ENCODE measurements around the gene GPR17. TPM values are rescaled to one million over a fixed set of nuclear protein-coding genes. Genes with fewer than 3 reads are reported as not detected.

Gene GPR17
- total RNA-seq, 2 experiments from 2014 or later = 0.22 TPM; not detected in 1

DNA sequence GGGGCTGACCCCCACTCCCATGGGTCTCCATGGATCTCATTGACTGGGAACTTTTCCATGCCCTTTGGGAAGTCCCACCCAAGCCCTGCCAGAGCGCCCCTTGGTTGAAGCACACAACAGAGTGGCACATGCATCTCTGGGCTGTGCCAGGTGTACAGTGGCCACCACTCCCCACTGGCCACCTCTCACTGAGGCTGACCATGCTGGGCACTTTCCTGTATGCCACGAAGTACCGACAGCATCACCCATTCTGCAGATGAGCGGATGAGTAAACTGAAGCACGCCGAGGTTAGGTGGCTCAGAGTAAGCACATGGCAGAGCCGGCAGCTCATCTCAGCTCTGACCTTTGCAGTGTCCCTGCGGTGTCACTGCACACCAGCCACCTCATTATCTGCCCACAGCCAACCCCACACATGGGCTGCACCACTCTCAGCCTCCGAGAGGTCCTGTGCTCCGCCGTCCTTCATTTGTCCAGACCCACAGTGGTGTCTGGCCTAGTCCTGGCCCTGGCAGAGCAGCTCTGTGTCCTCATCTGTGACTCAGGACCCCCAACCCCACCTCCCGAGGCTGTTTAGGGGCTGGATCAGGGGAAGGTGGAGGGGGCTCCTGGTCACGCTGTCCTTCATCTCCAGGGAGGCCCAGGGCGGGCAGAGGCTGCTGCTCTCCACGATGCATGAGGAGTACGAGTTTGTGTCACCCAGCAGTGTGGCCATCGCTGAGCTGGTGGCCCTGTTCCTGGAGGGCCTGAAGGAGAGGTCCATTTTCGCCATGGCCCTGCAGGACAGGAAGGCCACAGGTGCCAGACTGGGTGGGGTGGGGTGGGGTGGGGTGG, 18.0 kb upstream of the GPR17 start:
- ChIA-PET POLR2A (no interaction called here), CTCF (ENCODE audit: unreplicated experiment) (no interaction called here)
- no peaks in the 10 kb centered on the region for H3K4me1 ChIP-seq (ENCODE audit: insufficient read depth, low read length, poor library complexity, severe bottlenecking)

DNA sequence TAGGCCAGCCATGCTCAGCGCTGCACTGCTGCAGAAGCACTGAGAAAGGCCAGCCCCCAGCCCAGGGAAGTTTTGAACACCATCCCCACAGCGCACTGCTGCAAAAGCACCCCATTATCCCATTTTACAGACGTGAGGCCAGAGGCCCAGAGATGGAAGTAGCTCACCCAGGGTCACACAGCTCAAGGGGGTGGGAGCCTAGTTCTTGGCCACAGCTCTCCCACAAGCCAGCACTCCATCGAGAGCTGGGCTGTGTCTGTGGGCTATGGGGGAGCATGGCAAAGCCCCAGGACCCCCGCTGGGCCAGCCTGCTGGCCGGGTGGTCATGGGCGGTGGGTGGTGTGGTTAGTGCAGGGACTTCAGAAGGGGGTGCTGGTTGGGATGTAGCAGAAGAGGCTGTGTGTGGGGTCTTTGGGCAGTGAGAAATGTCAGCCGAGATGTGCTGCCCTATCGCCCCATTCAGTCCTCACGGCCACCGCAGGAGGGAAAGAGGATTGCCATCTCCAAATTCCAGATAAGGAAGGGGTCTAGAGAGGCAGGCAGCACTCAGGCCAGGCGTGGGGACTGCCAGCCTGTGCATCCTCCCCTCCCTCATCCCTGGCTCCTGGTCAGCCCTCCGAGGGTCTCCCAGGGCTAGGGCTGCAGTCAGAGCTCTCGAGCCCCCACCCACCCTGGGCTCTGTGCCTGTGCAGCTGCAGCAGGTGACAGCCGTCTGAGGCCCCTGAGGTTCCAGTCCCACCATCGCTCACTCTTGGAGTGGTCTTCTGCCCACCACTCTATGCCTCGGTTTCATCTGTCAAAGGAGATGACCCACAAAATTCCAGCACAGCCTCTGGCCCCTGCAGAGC, 17.0 kb upstream of the GPR17 start:
- no peaks in the 10 kb centered on the region for H3K36me3 ChIP-seq (ENCODE audit: insufficient read depth, low read length)
- no TSS peak for BruUV-seq (replicated peaks)
- H3K4me2 ChIP-seq (ENCODE audit: low read length) = no peak overlapping the region
- H3K4me1 ChIP-seq (ENCODE audit: insufficient read depth, low read length, poor library complexity, severe bottlenecking) = no peaks in the 10 kb centered on the region
- no peaks in the 10 kb centered on the region for H3K9me3 ChIP-seq (ENCODE audit: low read length)
- H3K79me2 ChIP-seq (ENCODE audit: insufficient read depth, low read depth, low read length) = no peaks in the 10 kb centered on the region
- CTCF ChIA-PET (ENCODE audit: unreplicated experiment) = no interaction called here
- no peak overlapping the region for H3K27ac ChIP-seq (ENCODE audit: low read depth, low read length, poor library complexity, severe bottlenecking)
- POLR2A ChIA-PET = interaction anchor here (1.1 kb wide), 1 partner anchor 11 kb away, joined by 3 read pairs; no protein-coding TSS in a partner anchor
- no peak overlapping the region for H3K4me3 ChIP-seq (ENCODE audit: low read depth, low read length, poor library complexity, severe bottlenecking)
- intact Hi-C loops (cut with micrococcal nuclease; ENCODE audit: unreplicated experiment) = no loop called here
- H4K20me1 ChIP-seq (ENCODE audit: insufficient read depth, low read length) = no peaks in the 10 kb centered on the region
- H3K9me2 ChIP-seq (ENCODE audit: insufficient read depth, low read length) = no peaks in the 10 kb centered on the region
- DNase-seq (ENCODE audit: low spot score) = no peak
- no peak overlapping the region for H2AFZ ChIP-seq (ENCODE audit: low read length)
- TF ChIP-seq EZH2phosphoT487 (IDR thresholded peaks at IDR 0.05; ENCODE audit: borderline replicate concordance, low read depth, low read length) = no peak
- TF ChIP-seq, protein P1, sequence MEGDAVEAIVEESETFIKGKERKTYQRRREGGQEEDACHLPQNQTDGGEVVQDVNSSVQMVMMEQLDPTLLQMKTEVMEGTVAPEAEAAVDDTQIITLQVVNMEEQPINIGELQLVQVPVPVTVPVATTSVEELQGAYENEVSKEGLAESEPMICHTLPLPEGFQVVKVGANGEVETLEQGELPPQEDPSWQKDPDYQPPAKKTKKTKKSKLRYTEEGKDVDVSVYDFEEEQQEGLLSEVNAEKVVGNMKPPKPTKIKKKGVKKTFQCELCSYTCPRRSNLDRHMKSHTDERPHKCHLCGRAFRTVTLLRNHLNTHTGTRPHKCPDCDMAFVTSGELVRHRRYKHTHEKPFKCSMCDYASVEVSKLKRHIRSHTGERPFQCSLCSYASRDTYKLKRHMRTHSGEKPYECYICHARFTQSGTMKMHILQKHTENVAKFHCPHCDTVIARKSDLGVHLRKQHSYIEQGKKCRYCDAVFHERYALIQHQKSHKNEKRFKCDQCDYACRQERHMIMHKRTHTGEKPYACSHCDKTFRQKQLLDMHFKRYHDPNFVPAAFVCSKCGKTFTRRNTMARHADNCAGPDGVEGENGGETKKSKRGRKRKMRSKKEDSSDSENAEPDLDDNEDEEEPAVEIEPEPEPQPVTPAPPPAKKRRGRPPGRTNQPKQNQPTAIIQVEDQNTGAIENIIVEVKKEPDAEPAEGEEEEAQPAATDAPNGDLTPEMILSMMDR (conservative IDR thresholded peaks at IDR 0.05; ENCODE audit: low read length) = no peak

More for the DNA sequence above, 18.0 kb upstream of the GPR17 start:
- no peaks in the 10 kb centered on the region for H4K20me1 ChIP-seq (ENCODE audit: insufficient read depth, low read length)
- H3K9me2 ChIP-seq (ENCODE audit: insufficient read depth, low read length) = no peaks in the 10 kb centered on the region
- intact Hi-C loops (cut with micrococcal nuclease; ENCODE audit: unreplicated experiment) = no loop called here
- no peak overlapping the region for H3K4me2 ChIP-seq (ENCODE audit: low read length)
- TF ChIP-seq EZH2phosphoT487 (IDR thresholded peaks at IDR 0.05; ENCODE audit: borderline replicate concordance, low read depth, low read length) = no peak
- TF ChIP-seq, protein P1 (conservative IDR thresholded peaks at IDR 0.05; ENCODE audit: low read length) = no peak
- no peaks in the 10 kb centered on the region for H3K79me2 ChIP-seq (ENCODE audit: insufficient read depth, low read depth, low read length)
- no TSS peak for BruUV-seq (replicated peaks)
- H3K9me3 ChIP-seq (ENCODE audit: low read length) = no peaks in the 10 kb centered on the region
- no peak overlapping the region for H3K27ac ChIP-seq (ENCODE audit: low read depth, low read length, poor library complexity, severe bottlenecking)
- H3K36me3 ChIP-seq (ENCODE audit: insufficient read depth, low read length) = no peaks in the 10 kb centered on the region
- no peak overlapping the region for H2AFZ ChIP-seq (ENCODE audit: low read length)
- H3K4me3 ChIP-seq (ENCODE audit: low read depth, low read length, poor library complexity, severe bottlenecking) = no peak overlapping the region
- no peak for DNase-seq (ENCODE audit: low spot score)

All from OCI-LY7 (cell line).